Measurements from ENCODE around the gene GLCE.

GLCE gene

GRCh38 chr15:69315402-69316110 lies 155.1 kb downstream of the GLCE start:
- in situ Hi-C loops (cut with MboI; ENCODE audit: low sequenced_read_pairs), result no loop called here

- in situ Hi-C loops (cut with MboI; ENCODE audit: low sequenced_read_pairs), result no loop called here
Measured at GRCh38 chr15:69316291-69316690, 155.9 kb downstream of the GLCE start.

- in situ Hi-C loops (cut with MboI; ENCODE audit: low sequenced_read_pairs), result no loop called here
Measured at GRCh38 chr15:69317392-69317841, 157.0 kb downstream of the GLCE start.

- in situ Hi-C loops (cut with MboI; ENCODE audit: low sequenced_read_pairs), result no loop called here
Measured at GRCh38 chr15:69318033-69318432, 157.6 kb downstream of the GLCE start.

GRCh38 chr15:69319384-69320375 lies 159.2 kb downstream of the GLCE start:
- in situ Hi-C loops (cut with MboI; ENCODE audit: low sequenced_read_pairs), result no loop called here

GRCh38 chr15:69320977-69321554 lies 160.6 kb downstream of the GLCE start:
- in situ Hi-C loops (cut with MboI; ENCODE audit: low sequenced_read_pairs), result no loop called here

Data from HL-60/S4 treated with phorbol 12-myristate 13-acetate at 8.2 ng/mL for 4 days and 3 days (cell line).